Measurements from ENCODE around the gene USP48. TPM values are rescaled to one million over a fixed set of nuclear protein-coding genes. Genes with fewer than 3 reads are reported as not detected.

Gene USP48
- total and polyA plus RNA-seq, 10 donors, result 17.5 to 105 (median 82.4) TPM

DNA sequence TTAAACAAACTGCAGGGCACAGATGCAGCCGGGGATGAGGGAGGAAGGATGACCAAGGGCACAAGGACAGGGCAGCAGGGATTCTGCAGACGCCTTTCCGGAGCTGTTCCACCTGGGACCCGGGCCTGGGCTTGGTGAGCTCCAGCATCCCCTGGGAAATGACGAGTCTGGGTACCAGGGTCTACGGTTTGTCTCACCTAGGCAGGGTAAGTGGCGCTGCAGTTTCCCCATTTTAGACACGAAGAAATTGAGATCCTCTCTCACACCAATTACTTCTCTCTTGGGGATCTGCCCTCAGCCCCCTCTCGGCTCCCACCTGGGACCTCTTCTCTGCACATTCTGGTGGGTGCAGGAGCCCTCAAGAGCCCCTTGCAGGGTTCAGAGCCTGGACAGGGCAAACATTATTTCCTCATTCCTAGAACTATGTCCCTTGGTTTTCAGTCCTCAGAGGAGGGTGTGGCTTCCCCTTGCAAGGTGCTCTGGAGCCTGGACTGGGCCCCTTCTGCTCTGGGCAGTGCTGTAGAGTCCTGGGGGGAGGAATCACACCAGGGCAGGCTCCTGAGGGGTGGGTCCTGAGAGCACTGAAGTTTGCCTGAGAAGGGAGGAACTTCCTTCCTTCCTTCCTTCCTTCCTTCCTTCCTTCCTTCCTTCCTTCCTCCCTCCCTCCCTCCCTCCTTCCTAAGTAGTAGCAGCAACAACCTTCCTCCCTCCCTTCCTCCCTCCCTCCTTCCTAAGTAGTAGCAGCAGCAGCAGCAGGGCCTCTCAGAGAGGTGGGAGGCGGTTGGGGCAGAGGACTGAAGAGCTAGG is 129.8 kb downstream of the USP48 start:
- Histone ChIP-seq H3K27me3 (replicated peaks in 1 of 7) (peaks cover 0 to 57% (median 9%) of the 10 kb centered on the region in 7 donors), H3K4me3 (no peak overlapping the region), H3K4me1 (peaks cover 7 to 23% (median 12%) of the 10 kb centered on the region in 6 donors), H3K9me3 (no peaks in the 10 kb centered on the region), H3K27ac (no peak overlapping the region), H3K36me3 (no peaks in the 10 kb centered on the region)
- intact Hi-C loops (cut with DNase I; ENCODE audit: low total_unique reads), result no loop called here
- DNase-seq, result no peak
- 51 to 67% (median 57%) methylated on average over 9 to 10 of the region's 10 CpGs for WGBS, 5 donors
- TF ChIP-seq CTCF (IDR thresholded peaks at IDR 0.05 in 8 of 11, conservative IDR thresholded peaks at IDR 0.05 in 3 of 11), result no peak
- TF ChIP-seq POLR2A (IDR thresholded peaks at IDR 0.05), result no peak
- no peak for TF ChIP-seq POLR2AphosphoS5 (IDR thresholded peaks at IDR 0.05)

- no peak for TF ChIP-seq POLR2AphosphoS5 (IDR thresholded peaks at IDR 0.05)
- no peak for TF ChIP-seq CTCF (IDR thresholded peaks at IDR 0.05 in 8 of 11, conservative IDR thresholded peaks at IDR 0.05 in 3 of 11)
- no peak for TF ChIP-seq POLR2A (IDR thresholded peaks at IDR 0.05)
- no peaks in the 10 kb centered on the region for H3K9me3 ChIP-seq
- peaks cover 7 to 23% (median 12%) of the 10 kb centered on the region in 6 donors for H3K4me1 ChIP-seq
- no peak overlapping the region for H3K27ac ChIP-seq
- DNase-seq, result no peak
- intact Hi-C loops (cut with DNase I; ENCODE audit: low total_unique reads), result no loop called here
- WGBS, 5 donors, result 19 to 33% (median 20%) methylated on average over 20 to 39 of the region's 39 CpGs
- peaks cover 0 to 59% (median 9%) of the 10 kb centered on the region in 7 donors for H3K27me3 ChIP-seq (replicated peaks in 1 of 7)
- H3K36me3 ChIP-seq, result no peaks in the 10 kb centered on the region
- H3K4me3 ChIP-seq, result peak overlapping the region in 5 of 8 donors; percentile 19 to 71 (median 43)
Observed at GRCh38 chr1:21652101-21652936, 130.6 kb downstream of the USP48 start.

- Histone ChIP-seq H3K36me3 (no peaks in the 10 kb centered on the region), H3K4me1 (peaks cover 7 to 23% (median 12%) of the 10 kb centered on the region in 6 donors), H3K27ac (no peak overlapping the region), H3K9me3 (no peaks in the 10 kb centered on the region), H3K4me3 (peak overlapping the region; percentile 23 to 71 (median 41)), H3K27me3 (replicated peaks in 1 of 7) (peaks cover 0 to 68% (median 9%) of the 10 kb centered on the region in 7 donors)
- 6 to 11% (median 7%) methylated on average over 20 to 80 of the region's 80 CpGs for WGBS, 5 donors
- DNase-seq, result peak; percentile 84
- intact Hi-C loops (cut with DNase I; ENCODE audit: low total_unique reads), result no loop called here
- TF ChIP-seq POLR2A (IDR thresholded peaks at IDR 0.05), result no peak
- TF ChIP-seq POLR2AphosphoS5 (IDR thresholded peaks at IDR 0.05), result no peak
- TF ChIP-seq CTCF (IDR thresholded peaks at IDR 0.05 in 8 of 11, conservative IDR thresholded peaks at IDR 0.05 in 3 of 11), result no peak
Observed at GRCh38 chr1:21651214-21652042, 131.5 kb downstream of the USP48 start.

Data from spleen (tissue), 11 donors.